ENCODE data around the gene NCL.

DNA sequence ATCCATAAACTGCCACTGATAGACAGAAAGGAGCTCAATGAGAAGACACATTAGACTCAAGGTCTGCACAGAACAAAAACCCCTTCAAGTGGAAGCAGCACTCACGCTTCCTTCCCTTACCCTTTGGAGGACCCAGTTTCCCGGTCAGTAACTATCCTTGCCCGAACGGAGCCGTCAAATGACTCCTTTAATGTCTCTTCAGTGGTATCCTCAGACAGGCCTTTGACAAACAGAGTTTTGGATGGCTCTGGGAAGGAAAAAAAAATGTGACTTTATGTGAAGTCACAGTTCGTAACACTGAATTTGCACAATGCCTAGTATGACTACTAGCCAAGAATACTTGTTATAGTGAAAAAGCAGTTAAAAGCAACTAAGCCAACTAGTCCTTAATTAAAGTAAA, 8.4 kb downstream of the NCL start:
- TF ChIP-seq, protein P1, sequence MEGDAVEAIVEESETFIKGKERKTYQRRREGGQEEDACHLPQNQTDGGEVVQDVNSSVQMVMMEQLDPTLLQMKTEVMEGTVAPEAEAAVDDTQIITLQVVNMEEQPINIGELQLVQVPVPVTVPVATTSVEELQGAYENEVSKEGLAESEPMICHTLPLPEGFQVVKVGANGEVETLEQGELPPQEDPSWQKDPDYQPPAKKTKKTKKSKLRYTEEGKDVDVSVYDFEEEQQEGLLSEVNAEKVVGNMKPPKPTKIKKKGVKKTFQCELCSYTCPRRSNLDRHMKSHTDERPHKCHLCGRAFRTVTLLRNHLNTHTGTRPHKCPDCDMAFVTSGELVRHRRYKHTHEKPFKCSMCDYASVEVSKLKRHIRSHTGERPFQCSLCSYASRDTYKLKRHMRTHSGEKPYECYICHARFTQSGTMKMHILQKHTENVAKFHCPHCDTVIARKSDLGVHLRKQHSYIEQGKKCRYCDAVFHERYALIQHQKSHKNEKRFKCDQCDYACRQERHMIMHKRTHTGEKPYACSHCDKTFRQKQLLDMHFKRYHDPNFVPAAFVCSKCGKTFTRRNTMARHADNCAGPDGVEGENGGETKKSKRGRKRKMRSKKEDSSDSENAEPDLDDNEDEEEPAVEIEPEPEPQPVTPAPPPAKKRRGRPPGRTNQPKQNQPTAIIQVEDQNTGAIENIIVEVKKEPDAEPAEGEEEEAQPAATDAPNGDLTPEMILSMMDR (IDR thresholded peaks at IDR 0.05; ENCODE audit: low read depth, low read length, poor library complexity, severe bottlenecking), result no peak
- TF ChIP-seq EZH2phosphoT487 (IDR thresholded peaks at IDR 0.05; ENCODE audit: borderline replicate concordance, low read length), result no peak

All from DOHH2 (cell line).